Airway epithelial cell (primary cell): Measurements from ENCODE around the gene CYP1A1. TPM values are rescaled to one million over a fixed set of nuclear protein-coding genes. Genes with fewer than 3 reads are reported as not detected.

Experiments used
- total RNA-seq: library from RNA; depleted of rRNA; stranded (reverse); fragments of >200 nt; gene quantifications from 2 replicates; pipeline ENCODE4 v1.2.3, GENCODE V29; 2015

The CYP1A1 gene
- total RNA-seq, result 8.0 and 10.3 TPM in 2 replicates

GRCh38 chr15:74725225-74725774 is at the start of gene CYP1A1:
CYP1A1 (minus strand) TSS chr15:74725528; CDS start chr15:74723097, 2,431 bp downstream.

GRCh38 chr15:74748322-74748946 is 23.1 kb upstream of the CYP1A1 start, which contains the start of gene CYP1A2:
CYP1A2 (plus strand) TSS chr15:74748845; CDS start chr15:74749739, 894 bp downstream.

GRCh38 chr15:74695597-74696397 is 29.5 kb downstream of the CYP1A1 start, which contains the start of gene EDC3:
EDC3 (minus strand) TSS chr15:74696024; CDS start chr15:74675124, 20,900 bp downstream.

Other genes with a start within 250 kb of the CYP1A1 start
- 3.2 and 8.3 TPM in 2 replicates for gene ARID3B, start 184.3 kb downstream of the CYP1A1 start, total RNA-seq
- gene CLK3, start 109.7 kb downstream of the CYP1A1 start, total RNA-seq, result 64.7 and 70.5 TPM in 2 replicates
- gene EDC3, start 29.5 kb downstream of the CYP1A1 start, total RNA-seq, result 8.1 and 15.2 TPM in 2 replicates
- gene CYP1A2, start 23.3 kb upstream of the CYP1A1 start, total RNA-seq, result not detected in 2 replicates
- gene CSK, start 56.6 kb upstream of the CYP1A1 start, total RNA-seq, result 22.9 and 41.9 TPM in 2 replicates
- gene LMAN1L, start 87.3 kb upstream of the CYP1A1 start, total RNA-seq, result not detected in 2 replicates
- gene CPLX3, start 101.1 kb upstream of the CYP1A1 start, total RNA-seq, result not detected in 2 replicates
- gene ULK3, start 117.6 kb upstream of the CYP1A1 start, total RNA-seq, result 25.1 and 25.2 TPM in 2 replicates
- gene SCAMP2, start 147.8 kb upstream of the CYP1A1 start, total RNA-seq, result 50.1 and 89.9 TPM in 2 replicates
- gene MPI, start 164.5 kb upstream of the CYP1A1 start, total RNA-seq, result 77.2 and 84.7 TPM in 2 replicates
- gene FAM219B, start 181.3 kb upstream of the CYP1A1 start, total RNA-seq, result 25.5 and 26.7 TPM in 2 replicates
- gene COX5A, start 212.5 kb upstream of the CYP1A1 start, total RNA-seq, result 188 and 227 TPM in 2 replicates
- 4.7 and 5.7 TPM in 2 replicates for gene RPP25, start 231.2 kb upstream of the CYP1A1 start, total RNA-seq